Measurements from ENCODE around the gene ITGB3BP.
"Not testable (repeated sequence)": the region's sequence is repeated elsewhere in the genome, so short reads cannot be mapped to it uniquely, and the experiment has no call there.

The ITGB3BP gene, protein sequence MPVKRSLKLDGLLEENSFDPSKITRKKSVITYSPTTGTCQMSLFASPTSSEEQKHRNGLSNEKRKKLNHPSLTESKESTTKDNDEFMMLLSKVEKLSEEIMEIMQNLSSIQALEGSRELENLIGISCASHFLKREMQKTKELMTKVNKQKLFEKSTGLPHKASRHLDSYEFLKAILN

DNA sequence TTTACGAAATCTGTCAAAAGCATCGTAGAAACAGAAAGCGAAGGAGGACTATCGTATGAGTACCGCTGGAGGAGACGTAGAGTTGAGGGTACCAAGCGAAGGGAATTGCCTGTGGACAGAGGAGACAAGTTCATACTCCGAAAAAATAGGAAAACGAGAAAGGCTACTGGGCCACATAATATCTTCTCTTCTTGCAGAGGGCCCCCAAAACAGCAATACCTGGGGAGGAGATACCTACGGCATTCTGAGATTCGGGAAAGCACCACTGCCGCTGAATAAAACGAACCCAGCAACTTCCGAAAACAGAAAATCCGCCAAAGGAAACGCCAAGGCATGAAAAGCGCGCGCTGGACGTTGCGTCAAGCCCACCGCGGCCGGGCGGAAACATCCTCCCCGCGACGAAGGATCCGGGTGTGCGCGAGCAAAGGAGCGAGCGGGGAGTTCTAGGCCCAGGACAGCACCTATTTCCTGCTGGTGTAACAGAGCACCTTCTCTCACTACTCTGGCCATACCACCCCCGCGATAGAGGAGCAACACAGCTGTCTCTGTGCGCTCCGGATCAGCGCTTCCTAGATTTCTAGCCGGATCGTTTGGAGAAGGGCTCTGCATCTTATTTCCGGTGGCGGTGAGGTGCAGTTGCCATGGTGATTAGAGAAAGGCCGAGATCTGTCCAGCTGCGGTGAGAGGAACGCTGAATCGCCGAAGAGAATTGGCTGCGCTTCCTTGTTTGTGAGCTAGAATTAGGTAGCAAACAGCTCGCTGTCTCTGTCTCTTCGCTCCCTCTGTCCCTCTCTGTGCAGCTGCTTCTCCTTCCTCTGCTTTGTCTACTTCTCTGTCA is at the start of gene ITGB3BP, which contains the start of gene EFCAB7:
ITGB3BP (minus strand) TSS at position 335 of the 838 bp plus-strand sequence; CDS start at position 243, 92 bp downstream.
EFCAB7 (plus strand) TSS at position 635 of the 838 bp plus-strand sequence. CDS start 2,048 bp downstream, outside the sequence.
- TF ChIP-seq, protein P1, sequence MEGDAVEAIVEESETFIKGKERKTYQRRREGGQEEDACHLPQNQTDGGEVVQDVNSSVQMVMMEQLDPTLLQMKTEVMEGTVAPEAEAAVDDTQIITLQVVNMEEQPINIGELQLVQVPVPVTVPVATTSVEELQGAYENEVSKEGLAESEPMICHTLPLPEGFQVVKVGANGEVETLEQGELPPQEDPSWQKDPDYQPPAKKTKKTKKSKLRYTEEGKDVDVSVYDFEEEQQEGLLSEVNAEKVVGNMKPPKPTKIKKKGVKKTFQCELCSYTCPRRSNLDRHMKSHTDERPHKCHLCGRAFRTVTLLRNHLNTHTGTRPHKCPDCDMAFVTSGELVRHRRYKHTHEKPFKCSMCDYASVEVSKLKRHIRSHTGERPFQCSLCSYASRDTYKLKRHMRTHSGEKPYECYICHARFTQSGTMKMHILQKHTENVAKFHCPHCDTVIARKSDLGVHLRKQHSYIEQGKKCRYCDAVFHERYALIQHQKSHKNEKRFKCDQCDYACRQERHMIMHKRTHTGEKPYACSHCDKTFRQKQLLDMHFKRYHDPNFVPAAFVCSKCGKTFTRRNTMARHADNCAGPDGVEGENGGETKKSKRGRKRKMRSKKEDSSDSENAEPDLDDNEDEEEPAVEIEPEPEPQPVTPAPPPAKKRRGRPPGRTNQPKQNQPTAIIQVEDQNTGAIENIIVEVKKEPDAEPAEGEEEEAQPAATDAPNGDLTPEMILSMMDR (IDR thresholded peaks at IDR 0.05; ENCODE audit: low read depth, low read length) = no peak
- H3K4me3 ChIP-seq (ENCODE audit: low read depth, low read length) = peak within 1 kb of the TSS; percentile 77

DNA sequence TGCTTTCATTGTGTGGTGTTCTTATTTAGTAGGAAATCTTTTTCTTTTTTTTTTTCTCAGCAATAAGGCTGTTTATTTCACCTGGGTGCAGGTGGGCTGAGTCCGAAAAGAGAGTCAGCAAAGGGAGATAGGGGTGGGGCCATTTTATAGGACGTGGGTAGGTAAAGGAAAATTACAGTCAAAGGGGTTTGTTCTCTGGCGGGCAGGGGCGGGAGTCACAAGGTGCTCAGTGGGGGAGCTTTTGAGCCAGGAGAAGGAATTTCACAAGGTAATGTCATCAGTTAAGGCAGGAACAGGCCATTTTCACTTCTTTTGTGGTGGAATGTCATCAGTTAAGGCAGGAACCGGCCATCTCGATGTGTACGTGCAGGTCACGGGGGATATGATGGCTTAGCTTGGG is 49.7 kb upstream of the ITGB3BP start:
- H3K4me3 ChIP-seq (ENCODE audit: low read depth, low read length) = not testable (repeated sequence)

DNA sequence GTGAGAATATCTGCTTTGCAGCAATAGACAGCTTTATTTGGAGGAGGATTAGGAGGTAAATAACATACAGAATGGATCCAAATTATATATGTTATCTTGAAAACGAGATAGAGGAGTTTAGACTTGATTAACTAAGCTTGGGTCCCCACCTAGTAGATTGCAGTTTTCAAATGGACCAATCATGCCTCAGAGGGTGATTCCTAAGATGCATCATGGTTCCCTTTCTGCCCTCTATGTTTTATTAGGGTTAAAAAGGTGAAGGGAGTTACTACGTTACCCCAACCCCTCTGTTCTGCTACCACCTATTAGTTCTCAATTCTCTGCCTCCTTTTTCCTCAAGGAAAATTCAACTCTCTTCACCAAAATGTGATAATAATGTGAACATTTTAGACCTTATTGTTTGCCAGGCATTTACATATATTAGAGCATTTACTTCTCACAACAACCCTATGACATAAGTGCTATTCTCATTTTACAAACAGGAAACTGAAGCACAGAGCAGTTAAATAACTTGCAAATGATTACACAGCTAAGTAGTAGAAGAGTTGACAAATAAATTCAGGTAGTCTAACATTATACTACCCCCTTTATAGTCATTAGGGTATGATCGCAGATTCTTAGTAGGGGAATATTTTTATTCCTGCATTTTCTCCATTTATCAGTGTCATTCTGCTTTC is 46.8 kb upstream of the ITGB3BP start:
- H3K4me3 ChIP-seq (ENCODE audit: low read depth, low read length) = no peak overlapping the region
- TF ChIP-seq, protein P1 (IDR thresholded peaks at IDR 0.05; ENCODE audit: low read depth, low read length) = no peak

GRCh38 chr1:63569068-63569467 is 46.0 kb upstream of the ITGB3BP start:
- TF ChIP-seq, protein P1 (IDR thresholded peaks at IDR 0.05; ENCODE audit: low read depth, low read length) = no peak
- no peak overlapping the region for H3K4me3 ChIP-seq (ENCODE audit: low read depth, low read length)

GRCh38 chr1:63563745-63564144 is 40.7 kb upstream of the ITGB3BP start:
- no peak overlapping the region for H3K4me3 ChIP-seq (ENCODE audit: low read depth, low read length)
- TF ChIP-seq, protein P1 (IDR thresholded peaks at IDR 0.05; ENCODE audit: low read depth, low read length) = no peak

GRCh38 chr1:63559357-63559756 is 36.3 kb upstream of the ITGB3BP start:
- TF ChIP-seq, protein P1 (IDR thresholded peaks at IDR 0.05; ENCODE audit: low read depth, low read length) = no peak
- no peak overlapping the region for H3K4me3 ChIP-seq (ENCODE audit: low read depth, low read length)

DNA sequence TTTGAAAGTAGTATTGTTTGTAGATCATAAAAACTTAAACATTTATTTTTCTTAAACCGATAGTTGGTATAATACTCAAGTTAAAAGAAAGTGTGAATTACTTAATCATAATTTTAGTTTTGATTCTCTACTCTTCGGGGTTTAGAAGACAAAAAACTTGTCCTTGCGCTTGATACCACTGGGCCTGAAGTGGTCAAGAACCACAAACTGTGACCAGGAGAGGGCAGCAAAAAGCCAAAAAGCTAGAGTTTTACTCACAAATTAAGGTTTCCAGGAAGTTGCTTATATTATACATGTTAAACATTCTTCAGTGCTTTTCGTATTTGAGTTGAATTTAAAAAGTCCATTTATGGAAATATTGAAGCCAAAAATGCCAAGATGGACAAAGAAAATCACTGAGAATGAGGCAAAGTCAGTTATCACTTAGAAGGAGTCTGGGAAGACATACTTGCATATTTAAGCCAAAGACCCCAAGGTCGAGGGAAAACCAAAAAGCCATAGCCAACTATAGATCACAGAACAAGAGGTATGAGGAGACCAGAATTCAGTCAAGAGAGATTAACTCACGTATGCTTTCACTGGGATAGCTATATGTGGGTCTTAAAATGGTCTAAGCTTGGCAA is 34.5 kb upstream of the ITGB3BP start:
- TF ChIP-seq, protein P1 (IDR thresholded peaks at IDR 0.05; ENCODE audit: low read depth, low read length) = peak; percentile 61
- no peak overlapping the region for H3K4me3 ChIP-seq (ENCODE audit: low read depth, low read length)
